DOHH2 (cell line): ENCODE results near the gene AUTS2.

Experiments
- CTCF ChIP-seq: fragments of 200-600 bp; sonication (generic); IDR thresholded peaks from one replicate; pipeline ENCODE4 v1.5.1; 2014; ENCODE audit warnings: antibody characterized with exemption, mild to moderate bottlenecking, low read depth, low read length; ENCODE audit not compliant: poor library complexity, severe bottlenecking
- EZH2phosphoT487 ChIP-seq: fragments of 200-600 bp; sonication (generic); IDR thresholded peaks from 2 replicates; pipeline ENCODE4 v1.6.1; 2017; ENCODE audit warnings: borderline replicate concordance, mild to moderate bottlenecking, antibody characterized with exemption, low read length, moderate library complexity, mixed read lengths

GRCh38 chr7:69595415-69595814 lies 2.9 kb upstream of the AUTS2 start:
- TF ChIP-seq CTCF (no peak), EZH2phosphoT487 (no peak)
